Keratinocyte (primary cell): Measurements from ENCODE around the gene PPP1R16B. TPM values are rescaled to one million over a fixed set of nuclear protein-coding genes. Genes with fewer than 3 reads are reported as not detected.

Experiments used
- DNase-seq: peaks from one replicate; pipeline ENCODE4 v3.0.0-alpha.2; 2011; ENCODE audit warnings: low read depth, missing footprints, low spot score
- FAIRE-seq: peaks from 2 replicates; lab custom pipeline; 2011; peaks lifted over from hg19 to GRCh38; lab: Jason Lieb, UNC
- H2AFZ ChIP-seq: 2 replicates; pipeline ENCODE4 v1.6.0; 2012; ENCODE audit warnings: low read length, control low read depth, inconsistent platforms; ENCODE audit not compliant: control insufficient read depth
- H3K27ac ChIP-seq: 2 replicates; pipeline ENCODE4 v1.5.1; 2011; ENCODE audit warnings: low read length; ENCODE audit not compliant: control insufficient read depth, insufficient read depth
- H3K27me3 ChIP-seq: 3 replicates; pipeline ENCODE4 v1.6.0; 2011; ENCODE audit warnings: low read length; ENCODE audit not compliant: control insufficient read depth, insufficient read depth; ENCODE audit errors: extremely low read depth
- H3K36me3 ChIP-seq, 2 experiments: 2 replicates in 1 of 2; 3 replicates in 1 of 2; pipeline ENCODE4 v1.5.1; 2011; ENCODE audit warnings: low read length in 2 of 2, mild to moderate bottlenecking in 1 of 2; ENCODE audit not compliant: control insufficient read depth in 2 of 2, insufficient read depth in 2 of 2; ENCODE audit errors: extremely low read depth in 1 of 2
- H3K4me1 ChIP-seq: 3 replicates; pipeline ENCODE4 v1.5.1; 2011; ENCODE audit warnings: low read length; ENCODE audit not compliant: control insufficient read depth, insufficient read depth; ENCODE audit errors: extremely low read depth
- H3K4me2 ChIP-seq: 3 replicates; pipeline ENCODE4 v1.6.0; 2011; ENCODE audit warnings: low read depth, low read length; ENCODE audit not compliant: control insufficient read depth, insufficient read depth; ENCODE audit errors: extremely low read depth
- H3K4me3 ChIP-seq, 3 experiments: fragments of 200-600 bp in 1 of 3; sonication (generic) in 1 of 3; 2 replicates in 2 of 3; 3 replicates in 1 of 3; pipeline ENCODE4 v1.5.1; 2011 to 2016; ENCODE audit warnings: low read length in 3 of 3, mild to moderate bottlenecking in 3 of 3, control low read depth in 2 of 3, inconsistent platforms in 1 of 3, low read depth in 1 of 3, mixed read lengths in 1 of 3, mixed run types in 1 of 3, moderate library complexity in 1 of 3; ENCODE audit not compliant: control insufficient read depth in 2 of 3, insufficient read depth in 2 of 3; ENCODE audit errors: extremely low read depth in 1 of 3
- H3K79me2 ChIP-seq: 2 replicates; pipeline ENCODE4 v1.6.0; 2012; ENCODE audit warnings: low read length; ENCODE audit not compliant: control insufficient read depth, insufficient read depth
- H3K9ac ChIP-seq: 3 replicates; pipeline ENCODE4 v1.6.0; 2011; ENCODE audit warnings: low read length; ENCODE audit not compliant: control insufficient read depth, insufficient read depth; ENCODE audit errors: extremely low read depth
- H3K9me1 ChIP-seq: 3 replicates; pipeline ENCODE4 v1.6.0; 2011; ENCODE audit warnings: low read length; ENCODE audit not compliant: control insufficient read depth, insufficient read depth; ENCODE audit errors: extremely low read depth
- H3K9me3 ChIP-seq: 2 replicates; pipeline ENCODE4 v1.5.1; 2012; ENCODE audit warnings: low read depth, low read length; ENCODE audit not compliant: control insufficient read depth
- H4K20me1 ChIP-seq: 3 replicates; pipeline ENCODE4 v1.6.0; 2011; ENCODE audit warnings: low read length; ENCODE audit not compliant: control insufficient read depth, insufficient read depth; ENCODE audit errors: extremely low read depth
- EZH2 ChIP-seq: IDR thresholded peaks from one replicate; pipeline ENCODE4 v1.6.1; 2012; ENCODE audit warnings: inconsistent platforms, mild to moderate bottlenecking, low read length, moderate library complexity
- dilution Hi-C: fragments of 300-500 bp; cut with MboI; formaldehyde crosslinking; loops from one replicate; pipeline ENCODE4 v1.7.0; 2020; ENCODE audit warnings: low sequenced_read_pairs; ENCODE audit not compliant: extremely low pct_ligation_motif_present
- polyA plus RNA-seq, 5 experiments: library from polyadenylated mRNA; depleted of rRNA in 3 of 5; stranded (reverse) in 3 of 5; stranded (forward) in 1 of 5; unstranded in 1 of 5; fragments of >200 nt; gene quantifications; 1 replicate in 1 of 5; 2 replicates in 3 of 5; 3 replicates in 1 of 5; pipeline versions ENCODE4 v1.2.1 to v1.2.3, GENCODE V29; 2011 to 2012; ENCODE audit warnings: missing spikeins in 2 of 5, low read depth in 1 of 5, low replicate concordance in 1 of 5
- TF ChIP-seq, protein P1 (sequence below), 3 experiments: IDR thresholded peaks in 1 of 3; conservative IDR thresholded peaks in 1 of 3; optimal IDR thresholded peaks in 1 of 3; 2 replicates in 2 of 3; 3 replicates in 1 of 3; pipeline versions ENCODE3 to v1.5.1; 2011; ENCODE audit warnings: low read length in 3 of 3, mild to moderate bottlenecking in 3 of 3, moderate library complexity in 2 of 3, control low read depth in 1 of 3, inconsistent platforms in 1 of 3; ENCODE audit not compliant: insufficient read depth in 2 of 3; ENCODE audit errors: extremely low read depth in 1 of 3

The PPP1R16B gene
- polyA plus RNA-seq, 1 donor (not counting 4 experiments of a cell fraction or from before 2014, with no cell fraction given) = not detected

DNA sequence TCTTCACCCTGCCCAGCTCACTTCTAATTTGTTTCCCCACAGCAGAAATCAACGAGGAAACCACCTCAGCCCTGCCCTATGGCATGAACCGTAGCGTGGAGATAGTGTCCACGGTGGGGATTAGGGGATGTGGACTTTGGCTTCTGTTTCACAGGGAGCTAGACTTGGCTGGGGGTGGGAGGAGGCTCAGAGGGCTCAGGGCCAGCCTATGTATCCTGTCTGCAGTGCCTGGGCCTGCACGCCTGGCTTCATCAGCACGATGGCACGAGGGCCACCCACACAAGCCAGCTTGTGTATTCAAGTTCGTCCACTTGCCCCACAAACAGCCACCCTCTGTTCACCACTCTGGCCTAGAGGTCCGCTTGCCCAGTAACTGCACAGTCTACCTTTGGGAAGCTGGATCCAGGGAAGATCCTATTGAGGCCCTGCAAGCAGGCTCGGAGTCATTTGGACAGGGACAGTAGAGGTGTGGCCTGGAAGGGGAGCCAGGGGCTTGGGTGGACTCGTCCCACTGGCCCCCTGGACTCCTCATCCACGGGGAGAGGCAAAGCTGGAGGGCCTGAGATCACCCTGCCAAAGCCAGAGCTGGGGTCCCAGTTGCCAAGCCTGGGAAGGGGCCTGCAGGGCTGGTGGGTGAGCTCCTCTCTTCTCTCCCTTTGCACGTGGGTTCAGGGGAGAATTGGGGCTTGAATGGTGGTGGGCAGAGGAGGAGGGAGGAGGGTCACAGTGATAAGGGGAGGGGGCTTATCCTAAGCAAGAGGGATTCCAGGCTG, 82.7 kb downstream of the PPP1R16B start:
- H2AFZ ChIP-seq = no peak overlapping the region
- no peak overlapping the region for H3K4me3 ChIP-seq
- FAIRE-seq (no peak), DNase-seq (no peak)
- no peak overlapping the region for H3K9ac ChIP-seq
- H4K20me1 ChIP-seq = peaks cover 2% of the 10 kb centered on the region
- no peaks in the 10 kb centered on the region for H3K9me3 ChIP-seq
- no peaks in the 10 kb centered on the region for H3K9me1 ChIP-seq
- dilution Hi-C loops = no loop called here
- H3K4me2 ChIP-seq = no peak overlapping the region
- H3K79me2 ChIP-seq = no peaks in the 10 kb centered on the region
- no peak overlapping the region for H3K27ac ChIP-seq
- TF ChIP-seq, protein P1, sequence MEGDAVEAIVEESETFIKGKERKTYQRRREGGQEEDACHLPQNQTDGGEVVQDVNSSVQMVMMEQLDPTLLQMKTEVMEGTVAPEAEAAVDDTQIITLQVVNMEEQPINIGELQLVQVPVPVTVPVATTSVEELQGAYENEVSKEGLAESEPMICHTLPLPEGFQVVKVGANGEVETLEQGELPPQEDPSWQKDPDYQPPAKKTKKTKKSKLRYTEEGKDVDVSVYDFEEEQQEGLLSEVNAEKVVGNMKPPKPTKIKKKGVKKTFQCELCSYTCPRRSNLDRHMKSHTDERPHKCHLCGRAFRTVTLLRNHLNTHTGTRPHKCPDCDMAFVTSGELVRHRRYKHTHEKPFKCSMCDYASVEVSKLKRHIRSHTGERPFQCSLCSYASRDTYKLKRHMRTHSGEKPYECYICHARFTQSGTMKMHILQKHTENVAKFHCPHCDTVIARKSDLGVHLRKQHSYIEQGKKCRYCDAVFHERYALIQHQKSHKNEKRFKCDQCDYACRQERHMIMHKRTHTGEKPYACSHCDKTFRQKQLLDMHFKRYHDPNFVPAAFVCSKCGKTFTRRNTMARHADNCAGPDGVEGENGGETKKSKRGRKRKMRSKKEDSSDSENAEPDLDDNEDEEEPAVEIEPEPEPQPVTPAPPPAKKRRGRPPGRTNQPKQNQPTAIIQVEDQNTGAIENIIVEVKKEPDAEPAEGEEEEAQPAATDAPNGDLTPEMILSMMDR (optimal IDR thresholded peaks at IDR 0.05 in 1 of 3, IDR thresholded peaks at IDR 0.05 in 1 of 3, conservative IDR thresholded peaks at IDR 0.05 in 1 of 3; ENCODE audit: extremely low read depth in 1 of 3, insufficient read depth in 2 of 3, low read length in 3 of 3) = no peak
- no peak for TF ChIP-seq EZH2
- H3K36me3 ChIP-seq = no peaks in the 10 kb centered on the region
- peaks cover 5% of the 10 kb centered on the region for H3K27me3 ChIP-seq
- H3K4me1 ChIP-seq = no peaks in the 10 kb centered on the region

DNA sequence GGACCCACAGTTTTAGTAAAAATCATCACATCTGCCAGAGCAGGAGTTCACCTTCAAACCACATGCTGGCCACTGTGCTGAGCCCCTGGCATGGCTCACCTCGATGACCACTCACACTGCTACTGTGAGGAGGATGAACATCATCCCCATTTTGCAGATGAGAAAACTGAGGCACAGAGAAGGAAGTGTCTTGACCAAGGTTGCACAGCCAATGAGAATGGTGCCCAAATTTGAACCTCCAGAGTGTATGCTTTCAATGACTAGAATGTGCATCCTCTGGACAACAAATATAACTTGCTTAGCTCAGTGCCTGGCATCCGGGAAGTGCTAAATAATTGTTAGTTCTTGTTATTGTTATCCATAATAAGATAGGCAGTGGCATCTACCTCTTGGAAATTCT, 83.6 kb downstream of the PPP1R16B start:
- H3K4me2 ChIP-seq = no peak overlapping the region
- peaks cover 5% of the 10 kb centered on the region for H3K27me3 ChIP-seq
- H3K79me2 ChIP-seq = no peaks in the 10 kb centered on the region
- TF ChIP-seq, protein P1 (optimal IDR thresholded peaks at IDR 0.05 in 1 of 3, IDR thresholded peaks at IDR 0.05 in 1 of 3, conservative IDR thresholded peaks at IDR 0.05 in 1 of 3; ENCODE audit: extremely low read depth in 1 of 3, insufficient read depth in 2 of 3, low read length in 3 of 3) = no peak
- TF ChIP-seq EZH2 = no peak
- no peak for FAIRE-seq
- H3K9ac ChIP-seq = no peak overlapping the region
- H3K9me1 ChIP-seq = no peaks in the 10 kb centered on the region
- H3K36me3 ChIP-seq = no peaks in the 10 kb centered on the region
- H4K20me1 ChIP-seq = peaks cover 2% of the 10 kb centered on the region
- dilution Hi-C loops = no loop called here
- no peak overlapping the region for H2AFZ ChIP-seq
- no peak overlapping the region for H3K27ac ChIP-seq
- H3K4me1 ChIP-seq = no peaks in the 10 kb centered on the region
- no peak for DNase-seq
- no peak overlapping the region for H3K4me3 ChIP-seq
- no peaks in the 10 kb centered on the region for H3K9me3 ChIP-seq
